Right lobe of liver (tissue), 4 donors: Measurements from ENCODE around the gene ARHGAP23.
"Not testable (repeated sequence)": the region's sequence is repeated elsewhere in the genome, so short reads cannot be mapped to it uniquely, and the experiment has no call there.

Source experiments
- POLR2A ChIP-seq: fragments of 450-650 bp; IDR thresholded peaks from one replicate; pipeline ENCODE4 v1.6.1; 2017; ENCODE audit warnings: antibody characterized with exemption, mild to moderate bottlenecking
- TF ChIP-seq, protein P1 (sequence below), 4 donors: fragments of 200-600 bp in 3 of 4; fragments of 450-650 bp in 1 of 4; IDR thresholded peaks; one replicate each; pipeline versions ENCODE4 v1.5.1 to v1.8.0; 2016 to 2022; ENCODE audit warnings: antibody characterized with exemption in 4 of 4, mild to moderate bottlenecking in 2 of 4
- donor health status: DM: no; HTN: no; CAD: no.
- donor health status: DM: no; HTN: no; CAD: no.
- donor health status: DM: no; HTN: yes; CAD: no.

GRCh38 chr17:38528141-38528540 is 99.9 kb downstream of the ARHGAP23 start:
- TF ChIP-seq, protein P1, sequence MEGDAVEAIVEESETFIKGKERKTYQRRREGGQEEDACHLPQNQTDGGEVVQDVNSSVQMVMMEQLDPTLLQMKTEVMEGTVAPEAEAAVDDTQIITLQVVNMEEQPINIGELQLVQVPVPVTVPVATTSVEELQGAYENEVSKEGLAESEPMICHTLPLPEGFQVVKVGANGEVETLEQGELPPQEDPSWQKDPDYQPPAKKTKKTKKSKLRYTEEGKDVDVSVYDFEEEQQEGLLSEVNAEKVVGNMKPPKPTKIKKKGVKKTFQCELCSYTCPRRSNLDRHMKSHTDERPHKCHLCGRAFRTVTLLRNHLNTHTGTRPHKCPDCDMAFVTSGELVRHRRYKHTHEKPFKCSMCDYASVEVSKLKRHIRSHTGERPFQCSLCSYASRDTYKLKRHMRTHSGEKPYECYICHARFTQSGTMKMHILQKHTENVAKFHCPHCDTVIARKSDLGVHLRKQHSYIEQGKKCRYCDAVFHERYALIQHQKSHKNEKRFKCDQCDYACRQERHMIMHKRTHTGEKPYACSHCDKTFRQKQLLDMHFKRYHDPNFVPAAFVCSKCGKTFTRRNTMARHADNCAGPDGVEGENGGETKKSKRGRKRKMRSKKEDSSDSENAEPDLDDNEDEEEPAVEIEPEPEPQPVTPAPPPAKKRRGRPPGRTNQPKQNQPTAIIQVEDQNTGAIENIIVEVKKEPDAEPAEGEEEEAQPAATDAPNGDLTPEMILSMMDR (IDR thresholded peaks at IDR 0.05): not testable (repeated sequence)
- TF ChIP-seq POLR2A: not testable (repeated sequence)
